ENCODE results near the gene MOGAT2. TPM values are rescaled to one million over a fixed set of nuclear protein-coding genes. Genes with fewer than 3 reads are reported as not detected.

MOGAT2 gene
- total RNA-seq, 1 donor from 2014 or later, result not detected

GRCh38 chr11:75781831-75782230 is 64.2 kb downstream of the MOGAT2 start:
- Histone ChIP-seq H3K27me3 (no peaks in the 10 kb centered on the region), H3K9me3 (no peaks in the 10 kb centered on the region), H3K36me3 (no peaks in the 10 kb centered on the region), H3K27ac (no peak overlapping the region), H3K4me3 (no peak overlapping the region), H3K4me1 (no peaks in the 10 kb centered on the region)
- no peak for TF ChIP-seq CTCF (IDR thresholded peaks at IDR 0.05)
- DNase-seq (ENCODE audit: low spot score in 2 of 2), result no peak
- intact Hi-C loops (cut with DNase I), result no loop called here

Other genes starting within 250 kb of the MOGAT2 start
- 64.6 TPM for gene GDPD5, start 191.9 kb upstream of the MOGAT2 start, total RNA-seq
- gene SERPINH1, start 155.6 kb upstream of the MOGAT2 start, total RNA-seq, result 1,290 TPM
- 15.8 TPM for gene MAP6, start 48.8 kb upstream of the MOGAT2 start, total RNA-seq
- 26.2 TPM for gene DGAT2, start 50.9 kb downstream of the MOGAT2 start, total RNA-seq
- gene UVRAG, start 97.4 kb downstream of the MOGAT2 start, total RNA-seq, result 45.2 TPM